Measurements from ENCODE around the gene SMNDC1. TPM values are rescaled to one million over a fixed set of nuclear protein-coding genes. Genes with fewer than 3 reads are reported as not detected.
"Not testable (repeated sequence)": the region's sequence is repeated elsewhere in the genome, so short reads cannot be mapped to it uniquely, and the experiment has no call there.

SMNDC1 gene
- polyA plus RNA-seq, 3 donors: 48.0 to 55.2 (median 48.8) TPM

DNA sequence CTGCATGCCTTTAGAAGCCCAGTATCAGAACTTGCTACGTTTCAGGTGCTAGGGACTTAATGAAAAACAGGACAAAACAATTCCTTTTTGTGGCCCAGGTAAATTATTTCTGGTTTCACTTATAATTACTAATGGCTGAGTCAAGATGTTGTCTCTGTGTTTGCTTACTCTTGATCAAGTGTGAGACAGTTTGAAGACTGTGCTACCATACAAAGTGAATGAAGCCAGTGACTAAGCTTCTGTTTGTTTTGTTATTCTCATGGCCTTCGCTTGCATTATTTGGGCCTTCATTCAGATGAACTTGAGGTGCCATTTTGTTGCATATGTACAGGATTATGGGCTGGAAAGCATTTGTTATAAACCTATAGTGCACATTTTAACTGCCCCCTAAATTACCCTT is 17.9 kb downstream of the SMNDC1 start:
- no peak for DNase-seq (ENCODE audit: low read depth in 3 of 3, low spot score in 2 of 3)

DNA sequence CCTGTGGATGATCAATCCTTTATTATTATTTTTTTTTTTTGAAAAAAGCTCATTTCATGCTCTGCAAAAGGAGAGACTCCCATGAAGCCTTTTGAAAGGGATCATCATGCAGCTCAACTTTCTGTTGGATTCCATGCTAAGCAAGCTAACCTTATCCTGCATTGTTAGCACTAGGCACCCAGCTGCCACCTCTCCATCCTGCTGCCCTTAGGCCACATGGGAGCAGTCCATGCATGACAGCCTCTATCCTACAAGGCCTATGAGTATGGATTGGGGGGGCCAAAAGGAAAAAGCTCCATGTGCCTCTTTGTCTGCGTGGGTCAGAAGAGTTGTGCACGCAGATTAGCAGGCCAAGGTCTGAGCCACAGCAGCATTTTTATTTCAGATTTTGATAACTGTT is 19.2 kb downstream of the SMNDC1 start:
- DNase-seq (ENCODE audit: low read depth in 3 of 3, low spot score in 2 of 3): no peak

- no peak for DNase-seq (ENCODE audit: low read depth in 3 of 3, low spot score in 2 of 3)
Observed at GRCh38 chr10:110284262-110284661, 20.5 kb downstream of the SMNDC1 start.

- DNase-seq (ENCODE audit: low read depth in 3 of 3, low spot score in 2 of 3): peak; percentile 42 to 56 (median 52)
Observed at GRCh38 chr10:110279407-110279986, 25.2 kb downstream of the SMNDC1 start.

GRCh38 chr10:110278562-110279406 is 25.9 kb downstream of the SMNDC1 start:
- DNase-seq (ENCODE audit: low read depth in 3 of 3, low spot score in 2 of 3): no peak

DNA sequence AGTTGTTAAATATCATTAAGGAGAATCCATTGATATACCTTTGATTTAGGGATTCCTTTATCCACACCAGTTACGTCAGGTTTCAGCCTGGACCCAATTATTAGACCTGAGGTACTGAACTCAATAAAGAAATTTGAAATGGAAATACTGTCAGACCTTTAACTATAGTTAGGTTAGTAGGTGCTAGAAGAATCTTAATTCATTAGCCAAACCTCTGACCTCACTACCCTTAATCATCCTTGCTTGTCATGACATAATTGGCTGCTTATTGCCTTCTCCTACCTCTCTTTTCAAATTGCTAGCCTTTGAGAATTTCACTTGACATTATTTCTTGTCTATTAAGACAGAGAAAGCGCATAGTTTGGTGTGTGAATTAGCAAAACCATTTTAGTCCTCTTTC is 27.1 kb downstream of the SMNDC1 start:
- DNase-seq (ENCODE audit: low read depth in 3 of 3, low spot score in 2 of 3): no peak

DNA sequence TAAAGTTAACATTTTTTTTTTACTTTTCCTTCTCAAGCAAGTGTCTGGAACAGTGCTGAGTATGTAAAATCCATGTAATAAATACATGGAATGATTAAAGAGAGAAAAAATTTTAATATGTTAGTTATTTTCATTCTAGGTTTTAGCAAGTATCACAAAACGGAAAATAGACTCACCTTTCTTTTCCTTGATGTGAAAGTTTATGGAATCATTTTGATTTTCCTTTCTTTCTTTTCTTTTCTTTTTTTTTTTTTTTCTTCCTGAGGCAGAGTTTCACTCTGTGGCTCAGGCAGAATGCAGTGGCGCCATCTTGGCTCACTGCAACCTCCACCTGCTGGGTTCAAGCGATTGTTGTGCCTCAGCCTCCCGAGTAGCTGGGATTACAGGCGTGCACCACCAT is 28.1 kb downstream of the SMNDC1 start:
- DNase-seq (ENCODE audit: low read depth in 3 of 3, low spot score in 2 of 3): no peak

GRCh38 chr10:110275128-110275729 is 29.5 kb downstream of the SMNDC1 start:
- DNase-seq (ENCODE audit: low read depth in 3 of 3, low spot score in 2 of 3): no peak

GRCh38 chr10:110274647-110275046 is 30.1 kb downstream of the SMNDC1 start:
- no peak for DNase-seq (ENCODE audit: low read depth in 3 of 3, low spot score in 2 of 3)

GRCh38 chr10:110274072-110274627 is 30.6 kb downstream of the SMNDC1 start:
- DNase-seq (ENCODE audit: low read depth in 3 of 3, low spot score in 2 of 3): no peak

GRCh38 chr10:110273474-110273873 is 31.2 kb downstream of the SMNDC1 start:
- no peak for DNase-seq (ENCODE audit: low read depth in 3 of 3, low spot score in 2 of 3)

GRCh38 chr10:110272995-110273394 is 31.7 kb downstream of the SMNDC1 start:
- DNase-seq (ENCODE audit: low read depth in 3 of 3, low spot score in 2 of 3): not testable (repeated sequence)

- DNase-seq (ENCODE audit: low read depth in 3 of 3, low spot score in 2 of 3): no peak
Observed at GRCh38 chr10:110269374-110270318, 35.1 kb downstream of the SMNDC1 start.

DNA sequence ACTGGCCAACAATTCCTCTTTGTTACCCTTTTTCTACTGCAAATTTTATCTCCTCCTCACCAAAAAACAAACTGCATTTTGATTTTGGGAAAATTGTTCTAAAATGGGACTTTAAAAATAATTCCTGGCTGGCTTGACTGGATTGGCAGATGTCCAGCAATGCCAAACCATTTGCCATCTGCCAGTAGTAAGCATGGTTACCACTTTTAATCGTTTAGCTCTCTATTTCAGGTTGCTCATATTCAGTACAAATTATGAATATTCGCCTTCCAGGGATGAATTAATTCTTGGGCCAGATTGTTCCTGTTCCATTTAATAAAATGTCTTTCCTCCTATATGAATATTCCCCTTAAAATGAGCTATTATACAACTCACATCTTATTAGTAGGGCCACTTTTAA is 35.7 kb downstream of the SMNDC1 start:
- no peak for DNase-seq (ENCODE audit: low read depth in 3 of 3, low spot score in 2 of 3)

DNA sequence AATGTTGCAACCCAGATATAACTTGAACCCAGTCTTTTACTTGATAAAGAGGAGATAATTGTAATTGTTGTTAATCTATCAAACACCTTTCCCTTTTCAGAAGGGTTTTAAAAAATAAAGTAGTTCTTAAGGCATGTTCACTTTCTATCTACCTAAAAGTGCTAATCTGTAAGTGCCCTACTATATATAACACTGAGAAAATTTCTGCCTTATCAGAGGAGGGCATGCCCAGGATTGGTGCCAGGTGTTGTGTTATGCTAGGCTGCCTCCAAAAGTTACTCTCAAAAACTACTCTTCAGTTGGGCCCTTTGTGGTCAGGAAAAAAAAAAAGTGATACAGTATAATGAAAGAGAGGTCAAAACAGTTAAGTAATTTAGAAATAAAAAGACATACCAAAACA is 36.3 kb downstream of the SMNDC1 start:
- DNase-seq (ENCODE audit: low read depth in 3 of 3, low spot score in 2 of 3): no peak

DNA sequence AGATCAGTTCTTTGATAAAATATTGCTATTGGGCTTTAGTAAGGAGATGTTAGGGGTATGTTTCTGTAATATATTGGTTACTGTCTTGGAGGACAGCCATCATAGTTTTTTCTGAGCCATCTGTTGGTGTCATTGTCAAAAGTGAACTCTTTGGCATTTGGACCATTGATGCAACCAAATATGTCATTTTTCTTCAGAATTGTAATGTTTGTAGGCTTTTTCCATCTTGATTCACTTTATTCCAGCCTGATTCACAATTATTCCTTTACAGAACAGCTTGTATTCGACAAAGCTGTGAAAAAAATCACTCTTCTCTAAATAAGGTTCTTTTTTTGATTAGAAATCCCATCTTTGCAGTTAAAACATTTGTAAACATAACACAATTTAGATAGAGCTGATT is 37.4 kb downstream of the SMNDC1 start:
- DNase-seq (ENCODE audit: low read depth in 3 of 3, low spot score in 2 of 3): no peak

DNA sequence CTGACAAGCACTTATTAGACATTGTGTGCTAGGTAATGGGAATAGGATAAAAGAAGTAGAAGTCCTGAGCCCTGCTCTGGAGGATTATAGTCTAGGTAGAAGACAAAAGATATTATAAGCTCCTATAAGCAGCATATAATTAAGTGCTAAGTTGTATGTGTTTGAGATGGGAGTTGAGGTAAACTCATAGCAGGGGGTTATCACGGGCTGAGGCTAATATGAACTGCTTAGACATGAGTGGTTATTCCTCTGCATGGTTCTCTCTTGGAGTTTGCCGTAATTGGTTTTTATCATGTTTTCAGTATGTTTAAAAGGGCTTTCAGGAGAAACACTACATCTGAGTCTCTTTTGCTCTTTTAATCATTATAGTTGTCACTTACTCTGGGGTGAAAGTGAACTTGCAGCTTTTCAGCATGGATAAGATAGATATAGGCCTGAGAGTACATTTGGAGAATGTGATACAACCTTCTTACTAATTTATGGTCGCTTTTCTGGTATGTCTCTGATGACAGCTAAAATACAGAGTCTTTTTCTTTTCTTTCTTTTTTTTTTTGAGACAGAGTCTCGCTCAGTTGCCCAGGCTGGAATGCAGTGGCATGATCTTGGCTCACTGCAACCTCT is 39.0 kb downstream of the SMNDC1 start:
- DNase-seq (ENCODE audit: low read depth in 3 of 3, low spot score in 2 of 3): no peak

- DNase-seq (ENCODE audit: low read depth in 3 of 3, low spot score in 2 of 3): no peak
Observed at GRCh38 chr10:110263164-110263563, 41.6 kb downstream of the SMNDC1 start.

DNA sequence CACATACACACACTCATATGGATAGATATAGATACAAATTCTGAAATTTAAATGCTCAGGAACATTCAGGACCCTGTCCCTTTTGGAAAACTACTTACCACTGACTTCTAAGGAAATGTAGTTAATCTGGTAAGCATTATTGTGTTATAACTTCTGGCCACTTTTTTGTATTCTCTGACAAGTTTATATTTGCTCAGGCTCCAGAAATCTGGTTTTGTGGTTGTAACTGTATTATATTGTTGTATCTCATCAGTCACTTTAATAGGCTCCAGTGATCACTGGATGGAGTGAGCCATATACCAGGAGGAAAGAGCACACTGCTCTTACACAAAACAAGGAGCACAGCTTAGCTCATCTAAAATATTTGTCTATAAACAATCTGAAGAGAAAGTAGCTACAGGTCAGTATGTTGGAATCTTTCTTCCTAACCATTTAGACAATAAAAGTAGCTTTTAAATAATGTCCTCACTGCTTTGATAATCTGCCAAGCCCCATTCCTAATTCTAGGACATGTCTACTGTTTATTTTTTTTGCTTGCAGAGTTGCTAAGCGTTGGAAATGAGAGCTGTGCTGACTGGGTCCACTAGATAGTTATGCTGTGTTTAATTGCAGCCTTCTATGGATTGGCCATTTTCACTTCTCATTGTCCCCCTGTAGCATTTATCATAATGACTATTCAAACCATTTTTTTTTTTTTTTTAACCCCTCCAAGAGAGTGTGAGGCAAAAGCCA is 43.8 kb downstream of the SMNDC1 start:
- no peak for DNase-seq (ENCODE audit: low read depth in 3 of 3, low spot score in 2 of 3)
